HepG2 (cell line): ENCODE results near the gene KCNH8. TPM values are rescaled to one million over a fixed set of nuclear protein-coding genes. Genes with fewer than 3 reads are reported as not detected.

Experiments
- ATAC-seq: fragments of 200-7000 bp; cut with Tn5 transposase; 3 replicates; pipeline ENCODE4 v1.9.1; 2020; ENCODE audit warnings: mild to moderate bottlenecking, moderate library complexity
- BruUV-seq: library from RNA; stranded (reverse); fragments of 400-500 nt; replicated peaks from 2 replicates; lab custom pipeline; 2021; lab: Mats Ljungman, UMichigan
- CTCF ChIA-PET: fragments of 300-600 bp; formaldehyde crosslinking; extraction: SDS; loops from one replicate; lab custom pipeline; 2021; ENCODE audit warnings: low total read pairs, inconsistent platforms, low intra/inter-chr PET ratio; lab: Yijun Ruan, JAX
- POLR2A ChIA-PET: fragments of 350-600 bp; sonication (Branson Sonifier 250); formaldehyde crosslinking; loops from one replicate; lab custom pipeline; 2020; ENCODE audit warnings: antibody characterized with exemption, inconsistent platforms; lab: Yijun Ruan, JAX
- DNase-seq: peaks from one replicate; pipeline ENCODE4 v3.0.0-alpha.2; 2015; ENCODE audit warnings: low spot score
- FAIRE-seq: peaks from 3 replicates; lab custom pipeline; 2011; peaks lifted over from hg19 to GRCh38; lab: Jason Lieb, UNC
- H2AFZ ChIP-seq: one replicate; pipeline ENCODE4 v1.6.1; 2011; ENCODE audit warnings: low read length, inconsistent platforms
- H3K27ac ChIP-seq: fragments of 300-600 bp; 3 replicates; pipeline ENCODE4 v1.8.0; 2011; ENCODE audit warnings: mixed run types, mild to moderate bottlenecking, mixed read lengths, low read length, inconsistent platforms; ENCODE audit not compliant: insufficient read depth; ENCODE audit errors: extremely low read length
- H3K27me3 ChIP-seq, 2 experiments: fragments of 200-600 bp in 1 of 2; 2 replicates in 1 of 2; 3 replicates in 1 of 2; pipeline versions ENCODE4 v1.6.0 to v1.8.0; 2011; ENCODE audit warnings: low read length in 2 of 2, mild to moderate bottlenecking in 2 of 2, moderate library complexity in 2 of 2, inconsistent platforms in 1 of 2; ENCODE audit not compliant: insufficient read depth in 2 of 2, control insufficient read depth in 1 of 2
- H3K36me3 ChIP-seq, 2 experiments: fragments of 200-600 bp in 1 of 2; replicated peaks in 1 of 2; 2 replicates in 1 of 2; 3 replicates in 1 of 2; pipeline versions ENCODE4 v1.5.1 to v1.8.0; 2011; ENCODE audit warnings: low read length in 2 of 2, inconsistent platforms in 1 of 2; ENCODE audit not compliant: insufficient read depth in 2 of 2, control insufficient read depth in 1 of 2
- H3K4me1 ChIP-seq: 2 replicates; pipeline ENCODE4 v1.5.1; 2012; ENCODE audit warnings: low read length, inconsistent platforms; ENCODE audit not compliant: insufficient read depth
- H3K4me2 ChIP-seq: 2 replicates; pipeline ENCODE4 v1.6.0; 2011; ENCODE audit warnings: low read depth, low read length, inconsistent platforms
- H3K4me3 ChIP-seq, 3 experiments: fragments of 200-600 bp in 1 of 3; sonication (generic), shearing (Covaris generic) in 1 of 3; replicated peaks in 1 of 3; 2 replicates each; pipeline ENCODE4 v1.5.1; 2011 to 2016; ENCODE audit warnings: low read length in 3 of 3, inconsistent platforms in 2 of 3, low read depth in 2 of 3, mild to moderate bottlenecking in 2 of 3, control low read depth in 1 of 3, mixed read lengths in 1 of 3; ENCODE audit not compliant: insufficient read depth in 1 of 3
- H3K79me2 ChIP-seq: one replicate; pipeline ENCODE4 v1.6.1; 2011; ENCODE audit warnings: low read length, inconsistent platforms; ENCODE audit not compliant: insufficient read depth
- H3K9ac ChIP-seq: 2 replicates; pipeline ENCODE4 v1.6.0; 2011; ENCODE audit warnings: mild to moderate bottlenecking, low read depth, low read length, inconsistent platforms; ENCODE audit not compliant: insufficient read depth
- H3K9me3 ChIP-seq: 2 replicates; pipeline ENCODE4 v1.5.1; 2012; ENCODE audit warnings: mild to moderate bottlenecking, low read length
- H4K20me1 ChIP-seq: 2 replicates; pipeline ENCODE4 v1.6.0; 2011; ENCODE audit warnings: inconsistent platforms, mild to moderate bottlenecking, low read length, moderate library complexity; ENCODE audit not compliant: insufficient read depth
- AKAP8 ChIP-seq: sonication (generic); formaldehyde crosslinking; IDR thresholded peaks from 2 replicates; pipeline ENCODE4 v1.5.1; 2020; ENCODE audit warnings: mild to moderate bottlenecking, missing genetic modification reagents
- ELF3 ChIP-seq: IDR thresholded peaks from 2 replicates; pipeline ENCODE4 v1.6.1; 2016; ENCODE audit warnings: missing genetic modification reagents, missing compliant biosample characterization
- MXI1 ChIP-seq: IDR thresholded peaks from 3 replicates; pipeline ENCODE4 v1.6.1; 2012; ENCODE audit warnings: low read depth, low read length, inconsistent platforms, borderline replicate concordance
- MZF1 ChIP-seq: sonication (generic); formaldehyde crosslinking; IDR thresholded peaks from 2 replicates; pipeline ENCODE4 v1.8.1; 2023; ENCODE audit warnings: mild to moderate bottlenecking, missing genetic modification reagents, borderline replicate concordance
- NR3C1 ChIP-seq: sonication (generic); formaldehyde crosslinking; IDR thresholded peaks from 2 replicates; pipeline ENCODE4 v1.4.0; 2020; ENCODE audit warnings: missing genetic modification reagents
- RCOR2 ChIP-seq: IDR thresholded peaks from 2 replicates; pipeline ENCODE4 v1.6.1; 2016; ENCODE audit warnings: missing biosample characterization, missing genetic modification reagents
- TIGD3 ChIP-seq: sonication (generic); formaldehyde crosslinking; IDR thresholded peaks from 2 replicates; pipeline ENCODE4 v1.5.1; 2020; ENCODE audit warnings: mild to moderate bottlenecking, missing genetic modification reagents, borderline replicate concordance
- ZNF296 ChIP-seq: sonication (generic); formaldehyde crosslinking; conservative IDR thresholded peaks from 2 replicates; pipeline ENCODE4 v1.5.0; 2020; ENCODE audit warnings: mild to moderate bottlenecking, missing genetic modification reagents
- ZNF549 ChIP-seq: sonication (generic); formaldehyde crosslinking; IDR thresholded peaks from 2 replicates; pipeline ENCODE4 v1.5.0; 2020; ENCODE audit warnings: missing genetic modification reagents
- WGBS: methylation state at CpG from one replicate; pipeline ENCODE4 v1.1.6; 2017; ENCODE audit warnings: low lambda C conversion rate; 5-methylcytosine and 5-hydroxymethylcytosine counted together
- in situ Hi-C: cut with HindIII; loops from 2 replicates; pipeline ENCODE4 v1.10.0; 2017; ENCODE audit warnings: low pct_unique_long_range_greater_than_20kb; ENCODE audit not compliant: extremely low pct_ligation_motif_present
- intact Hi-C: fragments of 100-400 bp; cut with micrococcal nuclease; formaldehyde crosslinking; loops from one replicate; pipeline ENCODE4 v1.10.0; 2022; ENCODE audit not compliant: unreplicated experiment
- polyA plus RNA-seq, 8 experiments: library from polyadenylated mRNA; depleted of rRNA in 3 of 8; stranded (reverse) in 7 of 8; unstranded in 1 of 8; fragments of >200 nt; fragmentation: Illumina TruSeq in 4 of 8; extraction: Trizol in 4 of 8; gene quantifications; 2 replicates each; pipeline versions ENCODE4 v1.2.1 to v1.2.3, GENCODE V29; 2011 to 2016; ENCODE audit warnings: low read depth in 4 of 8, missing spikeins in 1 of 8, mixed read lengths in 1 of 8; ENCODE audit not compliant: insufficient read depth in 1 of 8
- total RNA-seq, 5 experiments: library from RNA; depleted of rRNA; stranded (reverse); fragments of >200 nt; fragmentation: Illumina TruSeq; extraction: Trizol; gene quantifications; 2 replicates each; pipeline ENCODE4 v1.2.3, GENCODE V29; 2016; ENCODE audit warnings: low read depth in 1 of 5

The KCNH8 gene
- total and polyA plus RNA-seq, 2 of the 13 experiments (the other 11 are each of a cell fraction or from before 2014, with no cell fraction given), result 0.04 TPM; not detected in 1

GRCh38 chr3:19487386-19487785, 339.1 kb downstream of the KCNH8 start (continued):
- no peak for TF ChIP-seq MZF1 (CRISPR knock-in tag)
- no peak for TF ChIP-seq AKAP8
- no peak for TF ChIP-seq MXI1
- no peak for TF ChIP-seq ZNF549 (CRISPR knock-in tag)

GRCh38 chr3:19488939-19489338, 340.6 kb downstream of the KCNH8 start:
- no peak overlapping the region for H3K4me3 ChIP-seq
- H2AFZ ChIP-seq, result no peak overlapping the region
- ATAC-seq (no peak), FAIRE-seq (no peak), DNase-seq (no peak)
- H3K4me1 ChIP-seq, result no peaks in the 10 kb centered on the region
- ChIA-PET POLR2A (no interaction called here), CTCF (no interaction called here)
- no peak overlapping the region for H3K9ac ChIP-seq
- H3K27ac ChIP-seq, result no peak overlapping the region
- TF ChIP-seq ZNF296 (CRISPR knock-in tag) (no peak), ELF3 (no peak), RCOR2 (CRISPR knock-in tag) (no peak), NR3C1 (CRISPR knock-in tag) (no peak), TIGD3 (CRISPR knock-in tag) (no peak)
- no peaks in the 10 kb centered on the region for H3K36me3 ChIP-seq
- BruUV-seq, result no TSS peak
- no peaks in the 10 kb centered on the region for H3K27me3 ChIP-seq
- intact Hi-C loops (no loop called here), in situ Hi-C loops (no loop called here)
- H3K4me2 ChIP-seq, result no peak overlapping the region
- H4K20me1 ChIP-seq, result no peaks in the 10 kb centered on the region
- no peaks in the 10 kb centered on the region for H3K79me2 ChIP-seq
- H3K9me3 ChIP-seq, result no peaks in the 10 kb centered on the region; the same call in 1 of the 2 replicates
- 16% methylated on average over 4 of the region's 4 CpGs for WGBS
